ENCODE results near the gene NLRP3.

DNA sequence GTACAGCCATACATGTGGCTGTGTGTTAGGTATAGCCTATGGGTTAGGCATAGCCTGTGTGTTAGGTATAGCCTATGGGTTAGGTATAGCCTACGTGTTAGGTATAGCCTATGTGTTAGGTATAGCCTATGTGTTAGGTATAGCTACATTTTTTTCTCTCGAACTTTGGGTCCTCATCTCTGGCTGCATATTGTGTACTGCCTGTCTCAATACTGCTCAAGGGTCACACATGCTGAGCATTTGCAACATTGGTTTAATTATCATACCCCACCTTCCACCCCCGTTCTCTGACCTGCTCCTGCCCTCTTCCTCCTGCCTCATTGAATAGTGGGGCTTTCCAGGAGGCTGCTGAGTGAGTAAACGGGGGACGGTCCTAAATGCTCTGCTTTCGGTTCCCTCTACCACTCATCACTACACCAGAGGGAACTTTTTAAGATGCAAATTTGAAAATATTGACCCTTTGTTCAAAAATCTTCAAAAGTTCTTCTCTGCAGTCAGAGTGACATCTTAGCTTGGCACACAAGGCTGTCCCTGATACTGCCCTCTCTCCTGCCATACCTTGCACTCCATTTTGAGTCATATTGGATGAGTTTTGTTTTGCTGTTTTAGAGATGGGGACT, 24.1 kb downstream of the NLRP3 start:
- TF ChIP-seq POLR2AphosphoS5 (IDR thresholded peaks at IDR 0.05; ENCODE audit: low read depth, low read length): no peak
- TF ChIP-seq TAF1 (IDR thresholded peaks at IDR 0.05; ENCODE audit: borderline replicate concordance, low read depth, low read length): no peak
- TF ChIP-seq POLR2A (IDR thresholded peaks at IDR 0.05; ENCODE audit: low read depth, low read length): no peak
